ENCODE measurements around the gene ALOXE3. TPM values are rescaled to one million over a fixed set of nuclear protein-coding genes. Genes with fewer than 3 reads are reported as not detected.
A peak's percentile ranks its signal among the peaks of the same experiment; 100 is the strongest.

The ALOXE3 gene
- total RNA-seq, 1 donor from 2014 or later: not detected

- DNase-seq (ENCODE audit: low spot score): no peak
- Mint-ChIP-seq H3K27me3 (ENCODE audit: unreplicated experiment) (peaks cover 42% of the 10 kb centered on the region), H3K4me3 (ENCODE audit: unreplicated experiment) (no peak overlapping the region), H3K36me3 (ENCODE audit: low read depth, unreplicated experiment) (peaks cover 4% of the 10 kb centered on the region), H3K4me1 (ENCODE audit: unreplicated experiment) (peaks cover 43% of the 10 kb centered on the region), H3K27ac (ENCODE audit: unreplicated experiment) (no peak overlapping the region), H3K9me3 (ENCODE audit: unreplicated experiment) (no peaks in the 10 kb centered on the region)
- TF ChIP-seq CTCF (IDR thresholded peaks at IDR 0.05; ENCODE audit: unreplicated experiment): no peak
Observed at GRCh38 chr17:8076502-8077266, 41.6 kb downstream of the ALOXE3 start.

GRCh38 chr17:8075574-8076342 lies 42.6 kb downstream of the ALOXE3 start:
- Mint-ChIP-seq H3K36me3 (ENCODE audit: low read depth, unreplicated experiment) (peaks cover 4% of the 10 kb centered on the region), H3K27ac (ENCODE audit: unreplicated experiment) (peak overlapping the region; percentile 94), H3K4me3 (ENCODE audit: unreplicated experiment) (no peak overlapping the region), H3K9me3 (ENCODE audit: unreplicated experiment) (no peaks in the 10 kb centered on the region), H3K27me3 (ENCODE audit: unreplicated experiment) (peaks cover 39% of the 10 kb centered on the region), H3K4me1 (ENCODE audit: unreplicated experiment) (peaks cover 42% of the 10 kb centered on the region)
- no peak for TF ChIP-seq CTCF (IDR thresholded peaks at IDR 0.05; ENCODE audit: unreplicated experiment)
- no peak for DNase-seq (ENCODE audit: low spot score)

GRCh38 chr17:8075081-8075480 lies 43.2 kb downstream of the ALOXE3 start:
- Mint-ChIP-seq H3K4me3 (ENCODE audit: unreplicated experiment) (peak overlapping the region; percentile 47), H3K9me3 (ENCODE audit: unreplicated experiment) (no peaks in the 10 kb centered on the region), H3K4me1 (ENCODE audit: unreplicated experiment) (peaks cover 48% of the 10 kb centered on the region), H3K27me3 (ENCODE audit: unreplicated experiment) (peaks cover 39% of the 10 kb centered on the region), H3K27ac (ENCODE audit: unreplicated experiment) (peak overlapping the region; percentile 94), H3K36me3 (ENCODE audit: low read depth, unreplicated experiment) (peaks cover 4% of the 10 kb centered on the region)
- no peak for TF ChIP-seq CTCF (IDR thresholded peaks at IDR 0.05; ENCODE audit: unreplicated experiment)
- DNase-seq (ENCODE audit: low spot score): no peak

DNA sequence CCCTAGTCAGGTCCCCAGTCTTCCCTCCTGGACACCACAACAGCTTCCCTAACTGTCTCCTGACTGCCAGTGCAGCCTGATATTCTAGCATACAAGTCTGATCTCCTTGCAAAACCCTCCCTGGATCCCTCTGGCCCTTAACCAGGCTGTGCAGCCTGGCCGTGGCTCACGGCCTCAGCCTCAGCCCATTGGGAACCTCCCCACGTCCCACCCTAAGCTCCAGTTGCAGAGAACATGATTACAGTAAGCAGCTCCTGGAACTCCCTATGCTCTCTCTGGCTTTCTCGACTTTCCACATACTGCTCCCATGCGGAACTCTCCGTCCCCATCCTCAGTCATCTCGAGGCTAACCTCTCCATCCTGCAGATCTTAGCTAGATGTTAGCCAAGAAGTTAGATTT lies 43.8 kb downstream of the ALOXE3 start:
- peaks cover 42% of the 10 kb centered on the region for H3K27me3 Mint-ChIP-seq (ENCODE audit: unreplicated experiment)
- no peaks in the 10 kb centered on the region for H3K9me3 Mint-ChIP-seq (ENCODE audit: unreplicated experiment)
- peaks cover 4% of the 10 kb centered on the region for H3K36me3 Mint-ChIP-seq (ENCODE audit: low read depth, unreplicated experiment)
- peak overlapping the region; percentile 47 for H3K4me3 Mint-ChIP-seq (ENCODE audit: unreplicated experiment)
- H3K4me1 Mint-ChIP-seq (ENCODE audit: unreplicated experiment): peaks cover 51% of the 10 kb centered on the region
- peak overlapping the region; percentile 94 for H3K27ac Mint-ChIP-seq (ENCODE audit: unreplicated experiment)
- DNase-seq (ENCODE audit: low spot score): no peak
- TF ChIP-seq CTCF (IDR thresholded peaks at IDR 0.05; ENCODE audit: unreplicated experiment): no peak
